Measurements from ENCODE around the gene CHRDL2. TPM values are rescaled to one million over a fixed set of nuclear protein-coding genes. Genes with fewer than 3 reads are reported as not detected.

The CHRDL2 gene
- polyA plus RNA-seq, 1 of the 3 experiments (the other 2 are of a cell fraction): not detected

GRCh38 chr11:74672956-74673692 lies 58.1 kb downstream of the CHRDL2 start (continued):
- no peak for TF ChIP-seq REST (IDR thresholded peaks at IDR 0.05; ENCODE audit: low read depth, low read length)
- no peak for TF ChIP-seq EZH2phosphoT487 (IDR thresholded peaks at IDR 0.05; ENCODE audit: borderline replicate concordance, low read depth)
- TF ChIP-seq SIN3A (IDR thresholded peaks at IDR 0.05; ENCODE audit: borderline replicate concordance, low read depth, low read length): no peak
- no peak for TF ChIP-seq YY1 (IDR thresholded peaks at IDR 0.05; ENCODE audit: low read depth)
- peak; percentile 90 for TF ChIP-seq NFIC (IDR thresholded peaks at IDR 0.05; ENCODE audit: borderline replicate concordance)
- TF ChIP-seq GABPA (IDR thresholded peaks at IDR 0.05; ENCODE audit: low read depth): no peak
- 0 out of 2 replicates have a peak, but pooled peaks have one; percentile 25 for TF ChIP-seq GATA2 (CRISPR knock-in tag; IDR thresholded peaks at IDR 0.05)
- TF ChIP-seq MEF2A (IDR thresholded peaks at IDR 0.05; ENCODE audit: borderline replicate concordance, low read depth): no peak
- no peak for TF ChIP-seq NRF1 (IDR thresholded peaks at IDR 0.05; ENCODE audit: low read depth, low read length)
- peak; percentile 91 for TF ChIP-seq TCF12 (IDR thresholded peaks at IDR 0.05)
- TF ChIP-seq RCOR1 (IDR thresholded peaks at IDR 0.05; ENCODE audit: low read length): 0 out of 2 replicates have a peak, but pooled peaks have one; percentile 14
- TF ChIP-seq JUND (IDR thresholded peaks at IDR 0.05): peak; percentile 76; the same call in 1 of the 2 replicates
- no peak for TF ChIP-seq USF2 (IDR thresholded peaks at IDR 0.05; ENCODE audit: borderline replicate concordance, low read depth, low read length)
- no peak for TF ChIP-seq USF1 (IDR thresholded peaks at IDR 0.05; ENCODE audit: borderline replicate concordance, low read depth)
- no peak for TF ChIP-seq MXI1 (IDR thresholded peaks at IDR 0.05; ENCODE audit: low read depth, low read length)
- no peak for TF ChIP-seq RAD21 (IDR thresholded peaks at IDR 0.05; ENCODE audit: low read length)
- TF ChIP-seq FOSL2 (IDR thresholded peaks at IDR 0.05; ENCODE audit: borderline replicate concordance, low read depth): peak; percentile 91
- TF ChIP-seq SMC3 (IDR thresholded peaks at IDR 0.05; ENCODE audit: low read depth, low read length): no peak
- TF ChIP-seq TAF1 (IDR thresholded peaks at IDR 0.05; ENCODE audit: borderline replicate concordance, low read depth, low read length): no peak
- peak; percentile 83; the same call in 1 of the 2 replicates for TF ChIP-seq RXRA (IDR thresholded peaks at IDR 0.05; ENCODE audit: borderline replicate concordance, low read depth)
- peak; percentile 90 for TF ChIP-seq MAX (IDR thresholded peaks at IDR 0.05; ENCODE audit: low read depth)
- TF ChIP-seq IRF3 (IDR thresholded peaks at IDR 0.05; ENCODE audit: low read depth, low read length): no peak
- no peak for TF ChIP-seq POLR2AphosphoS5 (IDR thresholded peaks at IDR 0.05; ENCODE audit: low read depth, low read length)
- peak; percentile 70 for TF ChIP-seq TEAD4 (IDR thresholded peaks at IDR 0.05; ENCODE audit: borderline replicate concordance, insufficient read depth)
- no peak for TF ChIP-seq RFX5 (IDR thresholded peaks at IDR 0.05; ENCODE audit: low read length)
- no peak for TF ChIP-seq CHD2 (IDR thresholded peaks at IDR 0.05; ENCODE audit: low read length, partially characterized antibody)
- peak; percentile 63 for TF ChIP-seq PBX3 (IDR thresholded peaks at IDR 0.05)
- TF ChIP-seq ELF1 (IDR thresholded peaks at IDR 0.05): no peak
